ENCODE data around the gene BABAM2.

- TF ChIP-seq EZH2phosphoT487 (IDR thresholded peaks at IDR 0.05; ENCODE audit: insufficient read depth, low read depth) = no peak
- no peak for TF ChIP-seq EZH2 (IDR thresholded peaks at IDR 0.05; ENCODE audit: insufficient read depth, poor library complexity, severe bottlenecking)
Measured at GRCh38 chr2:28188436-28188835, 297.9 kb downstream of the BABAM2 start.
